Calu3 (cell line): ENCODE data around the gene TCHH. TPM values are rescaled to one million over a fixed set of nuclear protein-coding genes. Genes with fewer than 3 reads are reported as not detected.
A peak's percentile ranks its signal among the peaks of the same experiment; 100 is the strongest.

Experiments used
- BruUV-seq: library from RNA; stranded (reverse); fragments of 400-500 nt; replicated peaks from 2 replicates; lab custom pipeline; 2021; lab: Mats Ljungman, UMichigan
- CTCF ChIA-PET: fragments of 300-600 bp; sonication (Branson Sonifier 250); formaldehyde crosslinking; loops from one replicate; lab custom pipeline; 2022; ENCODE audit warnings: antibody characterized with exemption; lab: Charles Lee
- DNase-seq: peaks from one replicate; pipeline ENCODE4 v3.0.0; 2022
- H3K27ac Mint-ChIP-seq: one replicate; pipeline ENCODE4 v1.8.0; 2022; ENCODE audit warnings: mixed read lengths; ENCODE audit not compliant: unreplicated experiment
- H3K27me3 Mint-ChIP-seq: one replicate; pipeline ENCODE4 v1.8.0; 2022; ENCODE audit warnings: mixed read lengths; ENCODE audit not compliant: unreplicated experiment
- H3K36me3 Mint-ChIP-seq: one replicate; pipeline ENCODE4 v1.8.0; 2022; ENCODE audit warnings: mild to moderate bottlenecking, moderate library complexity, mixed read lengths; ENCODE audit not compliant: insufficient read depth, unreplicated experiment
- H3K4me1 Mint-ChIP-seq: one replicate; pipeline ENCODE4 v1.8.0; 2022; ENCODE audit warnings: mild to moderate bottlenecking, low read depth, mixed read lengths; ENCODE audit not compliant: unreplicated experiment
- H3K4me3 Mint-ChIP-seq: one replicate; pipeline ENCODE4 v1.8.0; 2022; ENCODE audit warnings: mild to moderate bottlenecking, low read depth, moderate library complexity, mixed read lengths; ENCODE audit not compliant: unreplicated experiment
- H3K9me3 Mint-ChIP-seq: one replicate; pipeline ENCODE4 v1.8.0; 2022; ENCODE audit warnings: low read depth, mixed read lengths; ENCODE audit not compliant: unreplicated experiment
- intact Hi-C: fragments of 100-400 bp; cut with micrococcal nuclease; formaldehyde crosslinking; loops from one replicate; pipeline ENCODE4 v1.10.0; 2022; ENCODE audit not compliant: unreplicated experiment
- total RNA-seq: library from RNA; stranded (reverse); gene quantifications from 2 replicates; pipeline ENCODE4 v1.2.3, GENCODE V29; 2022
- TF ChIP-seq, protein P1 (sequence below): fragments of 200-600 bp; IDR thresholded peaks from one replicate; pipeline ENCODE4 v1.8.0; 2022; ENCODE audit warnings: antibody characterized with exemption; ENCODE audit not compliant: unreplicated experiment

The TCHH gene
- total RNA-seq, 1 experiment from 2014 or later: 0.07 TPM

DNA sequence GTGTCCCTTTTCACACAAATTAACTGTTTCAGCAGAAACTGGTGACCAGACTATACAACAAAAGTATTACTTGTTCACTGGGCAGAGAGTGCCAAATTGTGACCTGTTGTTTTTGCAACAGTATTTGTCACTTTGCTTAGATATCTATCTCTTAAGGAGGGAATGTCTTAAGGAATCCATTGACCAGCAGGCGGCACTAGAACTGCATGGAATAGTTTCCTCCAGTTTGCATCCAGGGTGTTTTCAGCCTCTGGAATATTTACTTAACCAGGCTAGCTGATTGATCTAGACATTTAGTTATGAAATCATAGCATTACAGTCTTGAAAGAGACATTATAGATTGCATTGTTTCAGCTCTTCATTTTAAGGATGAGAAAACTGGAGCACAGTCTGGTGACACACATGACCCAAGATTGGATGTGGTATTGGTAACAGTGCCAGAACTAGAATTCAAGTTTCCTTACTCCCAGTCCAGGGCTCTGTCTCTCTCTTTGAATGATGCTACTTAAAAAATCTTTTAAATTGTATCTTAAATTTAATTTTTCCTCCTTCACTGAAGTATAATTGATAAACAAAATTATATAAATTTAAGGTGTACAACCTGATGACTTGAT is 26.8 kb upstream of the TCHH start:
- no peaks in the 10 kb centered on the region for H3K4me1 Mint-ChIP-seq
- intact Hi-C loops: loop anchor here (1.0 kb wide), 4 partner anchors 43 to 316 kb away; no protein-coding TSS in a partner anchor
- H3K36me3 Mint-ChIP-seq: no peaks in the 10 kb centered on the region
- CTCF ChIA-PET: interaction anchor here (0.8 to 1.7 kb wide), 5 partner anchors 32 to 316 kb away, joined by 3 to 14 read pairs (median 6); no protein-coding TSS in a partner anchor
- no peak overlapping the region for H3K27ac Mint-ChIP-seq
- H3K27me3 Mint-ChIP-seq: peaks cover 78% of the 10 kb centered on the region
- no peak overlapping the region for H3K4me3 Mint-ChIP-seq
- BruUV-seq: no TSS peak
- H3K9me3 Mint-ChIP-seq: peaks cover 5% of the 10 kb centered on the region
- peak; percentile 69 for DNase-seq
- TF ChIP-seq, protein P1, sequence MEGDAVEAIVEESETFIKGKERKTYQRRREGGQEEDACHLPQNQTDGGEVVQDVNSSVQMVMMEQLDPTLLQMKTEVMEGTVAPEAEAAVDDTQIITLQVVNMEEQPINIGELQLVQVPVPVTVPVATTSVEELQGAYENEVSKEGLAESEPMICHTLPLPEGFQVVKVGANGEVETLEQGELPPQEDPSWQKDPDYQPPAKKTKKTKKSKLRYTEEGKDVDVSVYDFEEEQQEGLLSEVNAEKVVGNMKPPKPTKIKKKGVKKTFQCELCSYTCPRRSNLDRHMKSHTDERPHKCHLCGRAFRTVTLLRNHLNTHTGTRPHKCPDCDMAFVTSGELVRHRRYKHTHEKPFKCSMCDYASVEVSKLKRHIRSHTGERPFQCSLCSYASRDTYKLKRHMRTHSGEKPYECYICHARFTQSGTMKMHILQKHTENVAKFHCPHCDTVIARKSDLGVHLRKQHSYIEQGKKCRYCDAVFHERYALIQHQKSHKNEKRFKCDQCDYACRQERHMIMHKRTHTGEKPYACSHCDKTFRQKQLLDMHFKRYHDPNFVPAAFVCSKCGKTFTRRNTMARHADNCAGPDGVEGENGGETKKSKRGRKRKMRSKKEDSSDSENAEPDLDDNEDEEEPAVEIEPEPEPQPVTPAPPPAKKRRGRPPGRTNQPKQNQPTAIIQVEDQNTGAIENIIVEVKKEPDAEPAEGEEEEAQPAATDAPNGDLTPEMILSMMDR: peak; percentile 80

DNA sequence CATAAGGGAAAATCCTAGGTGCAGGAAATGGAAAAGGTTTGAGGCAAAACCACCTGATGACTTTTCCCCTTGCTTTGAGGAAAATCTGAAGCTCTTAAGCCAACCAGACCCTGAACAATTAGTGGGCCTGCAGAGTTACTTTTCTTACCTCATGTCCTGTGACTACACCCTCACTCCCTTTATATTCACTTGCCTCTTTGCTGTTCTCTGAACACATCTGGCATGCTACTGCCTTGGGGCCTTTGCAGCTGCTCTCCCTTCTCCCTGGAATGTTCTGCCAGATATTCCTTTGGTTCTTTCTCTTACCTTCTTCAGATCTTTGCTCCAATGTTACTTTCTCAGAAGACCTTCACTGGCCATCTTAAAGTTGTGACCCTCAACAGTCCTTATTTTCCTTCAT is 22.0 kb upstream of the TCHH start:
- no peak overlapping the region for H3K4me3 Mint-ChIP-seq
- peaks cover 93% of the 10 kb centered on the region for H3K27me3 Mint-ChIP-seq
- CTCF ChIA-PET: interaction anchor here (1.1 kb wide), 1 partner anchor 321 kb away, joined by 3 read pairs; no protein-coding TSS in a partner anchor
- DNase-seq: no peak
- H3K27ac Mint-ChIP-seq: no peak overlapping the region
- H3K4me1 Mint-ChIP-seq: no peaks in the 10 kb centered on the region
- no peaks in the 10 kb centered on the region for H3K36me3 Mint-ChIP-seq
- no TSS peak for BruUV-seq
- intact Hi-C loops: loop anchor here (5.0 kb wide), 1 partner anchor 305 kb away; no protein-coding TSS in a partner anchor
- TF ChIP-seq, protein P1: no peak
- no peaks in the 10 kb centered on the region for H3K9me3 Mint-ChIP-seq

DNA sequence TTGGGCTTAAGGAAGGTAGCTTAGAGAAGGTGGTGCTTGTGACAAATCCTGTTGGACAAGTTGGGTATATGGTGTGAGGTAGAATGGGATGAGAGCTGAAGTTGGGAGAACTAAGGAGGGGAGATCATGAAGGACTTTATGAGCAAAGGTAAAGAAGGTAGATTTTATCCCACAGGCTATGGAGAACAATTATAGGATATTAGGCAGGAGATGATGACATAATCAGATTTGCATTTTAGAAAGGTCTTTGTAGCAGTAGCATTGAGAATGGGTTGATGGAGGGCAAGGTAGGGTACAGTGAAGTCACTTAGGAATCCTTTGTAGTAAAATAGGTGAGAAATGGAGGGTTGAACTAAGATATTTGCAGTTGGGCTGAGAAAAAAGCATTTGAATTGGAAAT is 14.9 kb upstream of the TCHH start:
- H3K27me3 Mint-ChIP-seq: peaks cover 100% of the 10 kb centered on the region
- H3K27ac Mint-ChIP-seq: no peak overlapping the region
- DNase-seq: no peak
- intact Hi-C loops: no loop called here
- CTCF ChIA-PET: no interaction called here
- H3K36me3 Mint-ChIP-seq: no peaks in the 10 kb centered on the region
- TF ChIP-seq, protein P1: no peak
- H3K4me3 Mint-ChIP-seq: no peak overlapping the region
- no TSS peak for BruUV-seq
- H3K9me3 Mint-ChIP-seq: no peaks in the 10 kb centered on the region
- no peaks in the 10 kb centered on the region for H3K4me1 Mint-ChIP-seq

DNA sequence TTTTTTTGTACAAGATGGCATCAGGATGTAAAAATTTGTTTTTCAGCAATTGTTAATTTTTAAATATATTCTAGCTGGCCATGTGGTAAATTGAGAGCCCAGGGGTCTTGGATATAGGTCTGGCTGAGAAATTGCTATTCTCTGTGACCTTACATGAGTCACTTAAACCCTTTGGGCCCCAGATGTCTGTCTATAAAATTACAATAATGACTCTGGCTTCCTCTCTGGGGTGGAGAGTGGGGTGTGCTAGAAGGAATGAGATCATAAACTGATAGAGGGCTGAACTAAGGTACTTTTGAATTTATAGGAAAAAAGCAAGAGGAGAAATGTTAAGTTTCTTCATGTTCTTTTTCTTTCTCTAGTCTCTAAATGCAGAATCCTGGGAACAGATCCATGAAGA is 12.4 kb upstream of the TCHH start:
- CTCF ChIA-PET: no interaction called here
- no peak for DNase-seq
- BruUV-seq: no TSS peak
- H3K4me1 Mint-ChIP-seq: no peaks in the 10 kb centered on the region
- TF ChIP-seq, protein P1: no peak
- intact Hi-C loops: no loop called here
- H3K27ac Mint-ChIP-seq: no peak overlapping the region
- peaks cover 93% of the 10 kb centered on the region for H3K27me3 Mint-ChIP-seq
- H3K36me3 Mint-ChIP-seq: no peaks in the 10 kb centered on the region
- no peak overlapping the region for H3K4me3 Mint-ChIP-seq
- H3K9me3 Mint-ChIP-seq: no peaks in the 10 kb centered on the region
